Uterus (tissue), 4 donors: ENCODE measurements around the gene INTS11. TPM values are rescaled to one million over a fixed set of nuclear protein-coding genes. Genes with fewer than 3 reads are reported as not detected.

Experiments
- DNase-seq, 2 donors: peaks; one replicate each; pipeline ENCODE4 v3.0.0-alpha.2; 2019 to 2020
- H3K27ac ChIP-seq, 2 donors: fragments of 200-600 bp; sonication (generic); 1 replicate in 1 of 2; 2 replicates in 1 of 2; pipeline ENCODE4 v1.5.1; 2016 to 2018
- H3K27me3 ChIP-seq, 2 donors: fragments of 200-600 bp; sonication (generic); one replicate each; pipeline ENCODE4 v1.5.1; 2018 to 2019; ENCODE audit warnings: control low read depth in 1 of 2
- H3K36me3 ChIP-seq, 2 donors: fragments of 200-600 bp; sonication (generic); one replicate each; pipeline ENCODE4 v1.5.1; 2019; ENCODE audit warnings: control low read depth in 1 of 2
- H3K4me1 ChIP-seq, 2 donors: fragments of 200-600 bp; sonication (generic); one replicate each; pipeline ENCODE4 v1.5.1; 2018 to 2019; ENCODE audit warnings: control low read depth in 1 of 2
- H3K4me3 ChIP-seq, 2 donors: fragments of 200-600 bp; sonication (generic); 1 replicate in 1 of 2; 2 replicates in 1 of 2; pipeline ENCODE4 v1.5.1; 2018 to 2019; ENCODE audit warnings: mild to moderate bottlenecking in 1 of 2
- H3K9me3 ChIP-seq, 2 donors: fragments of 200-600 bp; sonication (generic); one replicate each; pipeline ENCODE4 v1.5.1; 2019; ENCODE audit warnings: control low read depth in 1 of 2
- POLR2A ChIP-seq, 2 donors: fragments of 450-650 bp; IDR thresholded peaks; one replicate each; pipeline ENCODE4 v1.6.1; 2016; ENCODE audit warnings: antibody characterized with exemption in 2 of 2, mild to moderate bottlenecking in 1 of 2, moderate library complexity in 1 of 2
- intact Hi-C: fragments of 100-400 bp; cut with DNase I; formaldehyde crosslinking; loops from one replicate; pipeline ENCODE4 v1.15.1; 2023; ENCODE audit warnings: low total_unique reads
- total RNA-seq, 4 donors: library from RNA; depleted of rRNA in 3 of 4; stranded (reverse); fragments of >200 nt in 3 of 4; gene quantifications; one replicate each; pipeline versions ENCODE4 v1.1.0 to v1.2.4, GENCODE V29; 2014 to 2023
- TF ChIP-seq, protein P1 (sequence below), 4 experiments: fragments of 200-600 bp in 2 of 4; fragments of 450-650 bp in 2 of 4; sonication (generic) in 2 of 4; IDR thresholded peaks; one replicate each; pipeline ENCODE4 v1.5.1; 2016 to 2019; ENCODE audit warnings: antibody characterized with exemption in 4 of 4, mild to moderate bottlenecking in 2 of 4, moderate library complexity in 1 of 4
- donor health status: DM: yes; HTN: yes; CAD: no.

INTS11 gene
- total RNA-seq, 4 donors from 2014 or later = 45.6 to 277 (median 130) TPM

DNA sequence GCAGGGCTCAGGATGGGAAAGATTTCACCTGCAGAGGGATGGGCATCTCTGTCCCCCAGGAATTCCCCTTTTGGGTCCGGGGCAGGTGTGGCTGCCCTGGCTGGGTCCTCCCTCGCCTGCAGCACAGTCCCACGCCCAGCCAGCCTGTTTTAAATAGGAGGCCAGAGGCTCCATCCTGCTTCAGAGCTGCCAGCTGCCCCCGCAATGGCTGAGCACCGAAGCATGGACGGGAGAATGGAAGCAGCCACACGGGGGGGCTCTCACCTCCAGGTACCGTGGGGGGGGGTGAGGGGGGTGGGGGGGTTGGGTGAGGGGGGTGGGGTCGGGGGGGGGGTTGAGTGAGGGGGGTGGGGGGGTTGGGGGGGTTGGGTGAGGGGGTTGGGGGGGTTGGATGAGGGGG, 40.6 kb downstream of the INTS11 start:
- Histone ChIP-seq H3K27me3 (no peaks in the 10 kb centered on the region), H3K27ac (no peak overlapping the region), H3K4me1 (no peaks in the 10 kb centered on the region), H3K4me3 (no peak overlapping the region), H3K36me3 (no peaks in the 10 kb centered on the region), H3K9me3 (no peaks in the 10 kb centered on the region)
- intact Hi-C loops = no loop called here
- DNase-seq = no peak
- TF ChIP-seq, protein P1, sequence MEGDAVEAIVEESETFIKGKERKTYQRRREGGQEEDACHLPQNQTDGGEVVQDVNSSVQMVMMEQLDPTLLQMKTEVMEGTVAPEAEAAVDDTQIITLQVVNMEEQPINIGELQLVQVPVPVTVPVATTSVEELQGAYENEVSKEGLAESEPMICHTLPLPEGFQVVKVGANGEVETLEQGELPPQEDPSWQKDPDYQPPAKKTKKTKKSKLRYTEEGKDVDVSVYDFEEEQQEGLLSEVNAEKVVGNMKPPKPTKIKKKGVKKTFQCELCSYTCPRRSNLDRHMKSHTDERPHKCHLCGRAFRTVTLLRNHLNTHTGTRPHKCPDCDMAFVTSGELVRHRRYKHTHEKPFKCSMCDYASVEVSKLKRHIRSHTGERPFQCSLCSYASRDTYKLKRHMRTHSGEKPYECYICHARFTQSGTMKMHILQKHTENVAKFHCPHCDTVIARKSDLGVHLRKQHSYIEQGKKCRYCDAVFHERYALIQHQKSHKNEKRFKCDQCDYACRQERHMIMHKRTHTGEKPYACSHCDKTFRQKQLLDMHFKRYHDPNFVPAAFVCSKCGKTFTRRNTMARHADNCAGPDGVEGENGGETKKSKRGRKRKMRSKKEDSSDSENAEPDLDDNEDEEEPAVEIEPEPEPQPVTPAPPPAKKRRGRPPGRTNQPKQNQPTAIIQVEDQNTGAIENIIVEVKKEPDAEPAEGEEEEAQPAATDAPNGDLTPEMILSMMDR (IDR thresholded peaks at IDR 0.05) = no peak
- no peak for TF ChIP-seq POLR2A (IDR thresholded peaks at IDR 0.05)

DNA sequence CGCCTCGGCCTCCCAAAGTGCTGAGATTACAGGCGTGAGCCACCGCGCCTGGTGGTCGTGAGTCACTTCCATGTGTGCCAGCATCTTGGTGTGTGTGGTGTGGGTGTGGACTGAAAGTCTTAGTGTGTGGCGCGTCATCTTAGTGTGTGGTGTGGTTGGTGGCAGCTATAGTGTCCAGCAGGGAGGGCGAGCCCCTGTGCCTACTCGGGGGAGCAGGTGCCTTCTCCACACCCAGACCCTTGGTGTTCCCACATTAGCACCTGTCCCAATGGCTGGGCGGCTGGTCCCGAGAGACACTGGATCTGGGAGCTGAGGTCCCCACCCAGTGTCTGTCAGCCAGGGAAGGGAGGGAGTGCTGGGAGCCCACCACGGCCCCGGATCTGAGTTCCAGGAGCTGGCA, 41.5 kb downstream of the INTS11 start:
- intact Hi-C loops = no loop called here
- H3K4me3 ChIP-seq = no peak overlapping the region

DNA sequence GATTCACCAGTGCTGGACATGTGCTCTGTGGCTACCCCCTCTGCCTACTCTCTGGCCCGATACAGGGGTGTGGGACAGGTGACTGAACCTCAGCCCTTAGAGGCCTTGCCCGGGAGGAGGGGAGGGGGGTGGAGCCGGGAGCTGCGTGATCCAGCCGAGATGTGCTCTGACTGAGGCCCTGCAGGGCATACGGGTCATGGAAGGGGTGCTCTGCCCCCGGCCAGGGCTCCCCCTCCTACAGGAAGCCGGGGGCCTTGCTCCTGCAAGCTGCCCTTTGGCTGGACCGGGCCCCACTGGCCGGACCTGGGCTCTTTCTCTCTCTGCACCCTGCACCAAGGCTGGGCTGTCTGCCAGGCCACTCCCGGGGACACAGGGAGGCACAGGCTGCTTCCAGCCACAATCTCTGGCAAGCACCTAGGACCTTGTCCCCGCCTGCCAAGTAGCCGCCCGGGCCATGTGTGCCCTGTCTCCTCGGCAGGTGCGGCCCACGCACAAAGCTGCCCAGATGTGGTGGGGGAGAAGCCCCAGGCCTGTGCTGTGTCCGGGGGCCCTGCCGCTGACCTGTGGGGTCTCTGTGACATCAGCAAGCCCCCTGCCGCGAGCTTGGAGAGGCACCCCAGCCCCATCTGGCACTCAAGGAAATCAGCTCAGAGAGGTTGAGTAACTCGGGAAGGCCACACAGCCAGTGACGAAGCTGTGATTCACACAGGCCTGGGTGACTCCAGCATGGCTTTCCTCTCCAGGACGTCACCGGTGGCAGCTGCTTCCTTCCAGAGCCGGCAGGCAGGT, 42.7 kb downstream of the INTS11 start:
- no peak for DNase-seq
- Histone ChIP-seq H3K27ac (no peak overlapping the region), H3K9me3 (no peaks in the 10 kb centered on the region), H3K36me3 (no peaks in the 10 kb centered on the region), H3K4me1 (no peaks in the 10 kb centered on the region), H3K4me3 (no peak overlapping the region), H3K27me3 (no peaks in the 10 kb centered on the region)
- intact Hi-C loops = no loop called here
- TF ChIP-seq POLR2A (IDR thresholded peaks at IDR 0.05) = no peak
- TF ChIP-seq, protein P1 (IDR thresholded peaks at IDR 0.05) = no peak

More for the DNA sequence above, 41.5 kb downstream of the INTS11 start:
- H3K4me1 ChIP-seq = no peaks in the 10 kb centered on the region
- no peaks in the 10 kb centered on the region for H3K27me3 ChIP-seq
- DNase-seq = no peak
- TF ChIP-seq, protein P1 (IDR thresholded peaks at IDR 0.05) = no peak
- no peak for TF ChIP-seq POLR2A (IDR thresholded peaks at IDR 0.05)
- no peak overlapping the region for H3K27ac ChIP-seq
- H3K36me3 ChIP-seq = no peaks in the 10 kb centered on the region
- H3K9me3 ChIP-seq = no peaks in the 10 kb centered on the region

DNA sequence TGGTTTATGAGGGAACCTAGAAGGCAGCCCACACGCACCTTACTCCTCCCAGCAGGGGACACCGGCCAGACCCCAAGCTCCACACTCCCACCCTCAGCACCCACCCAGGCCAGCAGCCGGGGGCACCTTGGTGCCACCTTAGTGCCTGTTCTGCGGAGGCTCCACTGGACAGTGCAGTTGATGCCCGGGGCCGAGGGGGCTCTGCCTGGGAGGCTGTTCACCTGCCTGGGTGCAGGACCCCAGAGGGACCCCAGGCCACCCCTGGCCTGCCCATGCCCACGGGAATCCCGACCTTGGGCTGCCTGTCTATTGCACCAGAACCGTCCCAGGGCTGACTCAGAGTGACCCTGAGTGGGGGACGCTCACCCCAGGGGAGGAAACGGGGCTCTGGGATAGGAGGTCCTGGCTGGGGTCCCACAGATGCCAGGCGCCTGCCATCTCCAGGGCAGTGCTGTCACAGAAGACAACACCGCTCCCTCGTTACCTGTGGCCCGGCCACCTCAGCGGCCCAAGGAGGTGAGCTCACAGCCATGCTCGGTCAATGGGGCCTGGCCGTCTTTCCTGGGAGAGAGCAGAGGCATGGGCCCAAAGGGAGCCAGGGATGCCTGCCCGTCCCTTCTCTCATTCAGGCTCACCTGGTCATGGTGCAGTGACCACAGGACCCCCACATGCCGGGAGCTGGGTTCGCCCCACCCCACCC, 43.5 kb downstream of the INTS11 start:
- intact Hi-C loops = no loop called here
- Histone ChIP-seq H3K4me3 (no peak overlapping the region), H3K4me1 (no peaks in the 10 kb centered on the region), H3K36me3 (no peaks in the 10 kb centered on the region), H3K9me3 (no peaks in the 10 kb centered on the region), H3K27me3 (no peaks in the 10 kb centered on the region), H3K27ac (no peak overlapping the region)
- DNase-seq = no peak
- TF ChIP-seq, protein P1 (IDR thresholded peaks at IDR 0.05) = no peak
- no peak for TF ChIP-seq POLR2A (IDR thresholded peaks at IDR 0.05)

DNA sequence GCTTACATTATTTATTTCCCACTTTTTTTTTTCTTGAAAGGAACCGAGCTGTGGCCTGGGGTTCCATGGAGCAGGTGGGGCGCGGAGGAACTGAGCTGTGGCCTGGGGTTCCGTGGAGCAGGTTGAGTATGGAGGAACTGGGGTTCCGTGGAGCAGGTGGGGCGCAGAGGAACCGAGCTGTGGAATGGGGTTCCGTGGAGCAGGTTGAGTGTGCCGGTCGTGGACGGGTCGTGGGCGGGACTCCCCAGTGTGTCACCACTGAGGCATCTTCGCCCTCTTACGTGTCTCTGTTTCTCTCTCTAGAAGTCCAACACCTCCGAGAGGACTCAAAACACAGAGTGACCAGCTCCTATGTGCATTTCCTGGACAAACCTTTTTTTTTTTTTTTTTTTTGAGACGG, 45.4 kb downstream of the INTS11 start:
- no peak overlapping the region for H3K27ac ChIP-seq
- no peaks in the 10 kb centered on the region for H3K27me3 ChIP-seq
- peaks cover 0 to 5% of the 10 kb centered on the region in 2 donors for H3K4me1 ChIP-seq
- intact Hi-C loops = no loop called here
- H3K36me3 ChIP-seq = no peaks in the 10 kb centered on the region
- H3K9me3 ChIP-seq = no peaks in the 10 kb centered on the region
- no peak overlapping the region for H3K4me3 ChIP-seq
- no peak for DNase-seq
- no peak for TF ChIP-seq POLR2A (IDR thresholded peaks at IDR 0.05)
